GM19351 (cell line): ENCODE results near the gene ENC1.

Source experiments
- ATAC-seq: cut with Tn5 transposase; IDR thresholded peaks from one replicate; pipeline ENCODE4 v1.9.1; 2021; ENCODE audit warnings: mild to moderate bottlenecking, moderate library complexity; ENCODE audit not compliant: unreplicated experiment

Gene ENC1

GRCh38 chr5:74633695-74634094, 6.8 kb downstream of the ENC1 start:
- no peak for ATAC-seq

- no peak for ATAC-seq
These were observed 7.6 kb downstream of the ENC1 start for GRCh38 chr5:74632947-74633356.

- ATAC-seq: peak; percentile 87
These were observed 9.2 kb downstream of the ENC1 start for GRCh38 chr5:74631081-74631953.

- no peak for ATAC-seq
These were observed 10.0 kb downstream of the ENC1 start for GRCh38 chr5:74630453-74631066.

GRCh38 chr5:74629326-74629725, 11.2 kb downstream of the ENC1 start:
- ATAC-seq: no peak

GRCh38 chr5:74628359-74628758, 12.2 kb downstream of the ENC1 start:
- ATAC-seq: no peak

GRCh38 chr5:74627646-74628279, 12.8 kb downstream of the ENC1 start:
- no peak for ATAC-seq

- ATAC-seq: no peak
These were observed 13.9 kb downstream of the ENC1 start for GRCh38 chr5:74626386-74627222.

- ATAC-seq: no peak
These were observed 14.7 kb downstream of the ENC1 start for GRCh38 chr5:74625742-74626241.

GRCh38 chr5:74624931-74625505, 15.5 kb downstream of the ENC1 start:
- no peak for ATAC-seq

- ATAC-seq: no peak
These were observed 16.0 kb downstream of the ENC1 start for GRCh38 chr5:74624501-74624900.

GRCh38 chr5:74623748-74624408, 16.6 kb downstream of the ENC1 start:
- ATAC-seq: no peak

- ATAC-seq: no peak
These were observed 17.4 kb downstream of the ENC1 start for GRCh38 chr5:74623006-74623611.

- no peak for ATAC-seq
These were observed 18.4 kb downstream of the ENC1 start for GRCh38 chr5:74622122-74622521.

- no peak for ATAC-seq
These were observed 19.0 kb downstream of the ENC1 start for GRCh38 chr5:74621492-74621891.

- ATAC-seq: no peak
These were observed 21.2 kb downstream of the ENC1 start for GRCh38 chr5:74619308-74619707.

GRCh38 chr5:74618106-74618505, 22.4 kb downstream of the ENC1 start:
- no peak for ATAC-seq

GRCh38 chr5:74617202-74617601, 23.3 kb downstream of the ENC1 start:
- ATAC-seq: no peak
